GM23338 (cell line): ENCODE measurements around the gene GNG12. TPM values are rescaled to one million over a fixed set of nuclear protein-coding genes. Genes with fewer than 3 reads are reported as not detected.

Source experiments
- ATAC-seq: fragments of 200-7000 bp; cut with Tn5 transposase; 3 replicates; pipeline ENCODE4 v1.9.1; 2020
- DNase-seq: peaks from one replicate; pipeline ENCODE4 v3.0.0-alpha.2; 2015; ENCODE audit warnings: low spot score
- H2AFZ ChIP-seq: fragments of 200-600 bp; sonication (generic); 2 replicates; pipeline ENCODE4 v1.8.0; 2016; ENCODE audit warnings: antibody characterized with exemption, mild to moderate bottlenecking, moderate library complexity
- H3F3A ChIP-seq: fragments of 200-600 bp; sonication (generic); replicated peaks from 2 replicates; pipeline ENCODE4 v1.8.0; 2017; ENCODE audit warnings: antibody characterized with exemption, mixed run types, low read depth
- H3K27ac ChIP-seq: fragments of 200-600 bp; sonication (generic); 2 replicates; pipeline ENCODE4 v1.6.1; 2016; ENCODE audit warnings: low read depth
- H3K27me3 ChIP-seq: fragments of 200-600 bp; sonication (generic); 2 replicates; pipeline ENCODE4 v1.8.0; 2016; ENCODE audit warnings: mild to moderate bottlenecking, mixed run types, moderate library complexity; ENCODE audit not compliant: insufficient read depth
- H3K36me3 ChIP-seq: fragments of 200-600 bp; sonication (generic); 2 replicates; pipeline ENCODE4 v1.8.0; 2016; ENCODE audit warnings: mild to moderate bottlenecking; ENCODE audit not compliant: insufficient read depth
- H3K4me1 ChIP-seq: fragments of 200-600 bp; sonication (generic); 2 replicates; pipeline ENCODE4 v1.8.0; 2016; ENCODE audit warnings: mild to moderate bottlenecking, moderate library complexity; ENCODE audit not compliant: insufficient read depth
- H3K4me2 ChIP-seq: fragments of 200-600 bp; sonication (generic); 2 replicates; pipeline ENCODE4 v1.7.1; 2017; ENCODE audit warnings: mixed run types
- H3K4me3 ChIP-seq: fragments of 200-600 bp; sonication (generic); 2 replicates; pipeline ENCODE4 v1.6.1; 2016; ENCODE audit warnings: mixed run types
- H3K79me2 ChIP-seq: fragments of 200-600 bp; sonication (generic); replicated peaks from 2 replicates; pipeline ENCODE4 v1.8.0; 2017; ENCODE audit warnings: mild to moderate bottlenecking; ENCODE audit not compliant: insufficient read depth
- H3K9me2 ChIP-seq: fragments of 200-600 bp; sonication (generic); 2 replicates; pipeline ENCODE4 v1.8.0; 2017; ENCODE audit not compliant: insufficient read depth
- H4K20me1 ChIP-seq: fragments of 200-600 bp; sonication (generic); replicated peaks from 2 replicates; pipeline ENCODE4 v1.8.0; 2017; ENCODE audit warnings: mild to moderate bottlenecking; ENCODE audit not compliant: insufficient read depth
- H3K27ac Mint-ChIP-seq: 2 replicates; pipeline ENCODE4 v1.8.0; 2020; ENCODE audit warnings: inconsistent platforms, mild to moderate bottlenecking, moderate library complexity, mixed read lengths
- H3K27me3 Mint-ChIP-seq: 3 replicates; pipeline ENCODE4 v1.8.0; 2022; ENCODE audit warnings: low read depth, mild to moderate bottlenecking, moderate library complexity, mixed read lengths, inconsistent platforms; ENCODE audit not compliant: insufficient read depth, poor library complexity
- H3K36me3 Mint-ChIP-seq: 3 replicates; pipeline ENCODE4 v1.8.0; 2021; ENCODE audit warnings: low read depth, mild to moderate bottlenecking, inconsistent platforms, moderate library complexity, mixed read lengths
- H3K4me1 Mint-ChIP-seq: 3 replicates; pipeline ENCODE4 v1.8.0; 2020; ENCODE audit warnings: mild to moderate bottlenecking, inconsistent platforms, mixed read lengths
- H3K4me3 Mint-ChIP-seq: 3 replicates; pipeline ENCODE4 v1.8.0; 2021; ENCODE audit warnings: moderate library complexity, mild to moderate bottlenecking, inconsistent platforms, mixed read lengths
- H3K9me3 Mint-ChIP-seq: 3 replicates; pipeline ENCODE4 v1.8.0; 2020; ENCODE audit warnings: moderate library complexity, mild to moderate bottlenecking, inconsistent platforms, mixed read lengths
- CREB1 ChIP-seq: fragments of 250-450 bp; sonication (Bioruptor Pico); IDR thresholded peaks from 2 replicates; pipeline ENCODE4 v1.5.0; 2020; ENCODE audit warnings: low read depth, mild to moderate bottlenecking, moderate library complexity
- EZH2 ChIP-seq: fragments of 200-600 bp; sonication (generic); IDR thresholded peaks from one replicate; pipeline ENCODE4 v1.8.0; 2017; ENCODE audit warnings: antibody characterized with exemption, mild to moderate bottlenecking, low read depth; ENCODE audit not compliant: unreplicated experiment
- EZH2phosphoT487 ChIP-seq: fragments of 200-600 bp; sonication (generic); IDR thresholded peaks from one replicate; pipeline ENCODE4 v1.8.1; 2018; ENCODE audit warnings: antibody characterized with exemption; ENCODE audit not compliant: unreplicated experiment
- JUNB ChIP-seq: IDR thresholded peaks from one replicate; pipeline ENCODE4 v1.6.1; 2016; ENCODE audit warnings: antibody characterized with exemption; ENCODE audit not compliant: unreplicated experiment
- NANOG ChIP-seq: IDR thresholded peaks from 2 replicates; pipeline ENCODE4 v1.6.1; 2016; ENCODE audit warnings: antibody characterized with exemption, borderline replicate concordance
- POLR2AphosphoS5 ChIP-seq: IDR thresholded peaks from 2 replicates; pipeline ENCODE4 v1.6.1; 2016; ENCODE audit warnings: antibody characterized with exemption, low read depth
- REST ChIP-seq: IDR thresholded peaks from one replicate; pipeline ENCODE4 v1.6.1; 2018; ENCODE audit warnings: antibody characterized with exemption; ENCODE audit not compliant: unreplicated experiment
- STAT1 ChIP-seq: IDR thresholded peaks from one replicate; pipeline ENCODE4 v1.6.1; 2016; ENCODE audit warnings: antibody characterized with exemption; ENCODE audit not compliant: unreplicated experiment
- ZNF114 ChIP-seq: fragments of 250-450 bp; sonication (Bioruptor Pico); IDR thresholded peaks from 2 replicates; pipeline ENCODE4 v1.5.0; 2020; ENCODE audit warnings: mild to moderate bottlenecking, moderate library complexity
- ZNF331 ChIP-seq: fragments of 250-450 bp; sonication (Bioruptor Pico); IDR thresholded peaks from 2 replicates; pipeline ENCODE4 v1.5.0; 2020; ENCODE audit warnings: low read depth, mild to moderate bottlenecking, moderate library complexity
- ZNF462 ChIP-seq: fragments of 250-450 bp; sonication (Bioruptor Pico); IDR thresholded peaks from 2 replicates; pipeline ENCODE4 v1.5.0; 2020; ENCODE audit warnings: mild to moderate bottlenecking, moderate library complexity
- polyA plus RNA-seq: library from polyadenylated mRNA; unstranded; fragments of >200 nt; fragmentation: Nextera tagmentation; extraction: Ambion mirVana; gene quantifications from 2 replicates; pipeline ENCODE4 v1.2.1, GENCODE V29; 2016
- total RNA-seq: library from RNA; depleted of rRNA; stranded (reverse); fragments of >200 nt; shearing (Covaris generic); gene quantifications from 2 replicates; pipeline ENCODE4 v1.2.3, GENCODE V29; 2014
- TF ChIP-seq, protein P1 (sequence below), 2 experiments: fragments of 200-600 bp in 1 of 2; sonication (generic) in 1 of 2; conservative IDR thresholded peaks; 2 replicates each; pipeline versions ENCODE4 v1.5.1 to v1.6.1; 2016 to 2017; ENCODE audit warnings: antibody characterized with exemption in 2 of 2, low read depth in 2 of 2, mild to moderate bottlenecking in 2 of 2, moderate library complexity in 1 of 2
- TF ChIP-seq, protein P2 (sequence below): IDR thresholded peaks from 2 replicates; pipeline ENCODE4 v1.6.1; 2016; ENCODE audit warnings: antibody characterized with exemption

Gene GNG12
- total and polyA plus RNA-seq, 2 experiments from 2014 or later, result 13.4 to 33.0 TPM

DNA sequence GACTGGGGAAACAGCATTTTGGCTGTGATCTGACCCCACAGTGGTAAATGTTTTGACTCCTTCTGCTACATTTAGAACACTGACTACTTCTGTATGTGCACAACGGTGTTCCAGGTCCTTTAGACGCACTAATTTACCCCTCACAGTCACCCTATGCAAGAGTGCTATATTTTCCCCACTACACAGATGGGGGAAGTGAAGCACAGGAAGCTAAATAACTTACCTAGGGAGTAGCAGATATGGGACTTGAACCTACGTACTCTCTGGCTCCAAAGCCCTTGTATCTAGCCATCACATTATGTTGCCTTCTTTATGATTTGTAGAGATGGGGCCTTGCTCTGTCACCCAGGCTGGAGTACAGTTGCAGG is 99.0 kb downstream of the GNG12 start:
- Histone ChIP-seq H2AFZ (no peak overlapping the region), H3K4me2 (no peak overlapping the region), H3K4me1 (peaks cover 20% of the 10 kb centered on the region; the same call in 1 of the 2 replicates), H3F3A (no peaks in the 10 kb centered on the region), H3K27me3 (no peaks in the 10 kb centered on the region), H3K36me3 (no peaks in the 10 kb centered on the region), H3K9me2 (0 out of 2 replicates have a peak, but pooled peaks cover 3% of the 10 kb centered on the region), H3K4me3 (no peak overlapping the region), H3K27ac (no peak overlapping the region), H4K20me1 (no peaks in the 10 kb centered on the region), H3K79me2 (no peaks in the 10 kb centered on the region)
- ATAC-seq, result no peak
- no peaks in the 10 kb centered on the region for H3K36me3 Mint-ChIP-seq
- H3K9me3 Mint-ChIP-seq, result no peaks in the 10 kb centered on the region
- no peak overlapping the region for H3K4me3 Mint-ChIP-seq
- peaks cover 2% of the 10 kb centered on the region for H3K27me3 Mint-ChIP-seq
- no peak overlapping the region for H3K27ac Mint-ChIP-seq
- H3K4me1 Mint-ChIP-seq, result peaks cover 32% of the 10 kb centered on the region
- TF ChIP-seq ZNF462 (no peak), CREB1 (CRISPR knock-in tag) (no peak), JUNB (no peak), STAT1 (no peak), POLR2AphosphoS5 (no peak), EZH2phosphoT487 (no peak), REST (no peak), ZNF331 (CRISPR knock-in tag) (no peak), NANOG (no peak), EZH2 (no peak), ZNF114 (CRISPR knock-in tag) (no peak)
- TF ChIP-seq, protein P1, sequence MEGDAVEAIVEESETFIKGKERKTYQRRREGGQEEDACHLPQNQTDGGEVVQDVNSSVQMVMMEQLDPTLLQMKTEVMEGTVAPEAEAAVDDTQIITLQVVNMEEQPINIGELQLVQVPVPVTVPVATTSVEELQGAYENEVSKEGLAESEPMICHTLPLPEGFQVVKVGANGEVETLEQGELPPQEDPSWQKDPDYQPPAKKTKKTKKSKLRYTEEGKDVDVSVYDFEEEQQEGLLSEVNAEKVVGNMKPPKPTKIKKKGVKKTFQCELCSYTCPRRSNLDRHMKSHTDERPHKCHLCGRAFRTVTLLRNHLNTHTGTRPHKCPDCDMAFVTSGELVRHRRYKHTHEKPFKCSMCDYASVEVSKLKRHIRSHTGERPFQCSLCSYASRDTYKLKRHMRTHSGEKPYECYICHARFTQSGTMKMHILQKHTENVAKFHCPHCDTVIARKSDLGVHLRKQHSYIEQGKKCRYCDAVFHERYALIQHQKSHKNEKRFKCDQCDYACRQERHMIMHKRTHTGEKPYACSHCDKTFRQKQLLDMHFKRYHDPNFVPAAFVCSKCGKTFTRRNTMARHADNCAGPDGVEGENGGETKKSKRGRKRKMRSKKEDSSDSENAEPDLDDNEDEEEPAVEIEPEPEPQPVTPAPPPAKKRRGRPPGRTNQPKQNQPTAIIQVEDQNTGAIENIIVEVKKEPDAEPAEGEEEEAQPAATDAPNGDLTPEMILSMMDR (conservative IDR thresholded peaks at IDR 0.05; ENCODE audit: low read depth in 2 of 2), result no peak
- TF ChIP-seq, protein P2, sequence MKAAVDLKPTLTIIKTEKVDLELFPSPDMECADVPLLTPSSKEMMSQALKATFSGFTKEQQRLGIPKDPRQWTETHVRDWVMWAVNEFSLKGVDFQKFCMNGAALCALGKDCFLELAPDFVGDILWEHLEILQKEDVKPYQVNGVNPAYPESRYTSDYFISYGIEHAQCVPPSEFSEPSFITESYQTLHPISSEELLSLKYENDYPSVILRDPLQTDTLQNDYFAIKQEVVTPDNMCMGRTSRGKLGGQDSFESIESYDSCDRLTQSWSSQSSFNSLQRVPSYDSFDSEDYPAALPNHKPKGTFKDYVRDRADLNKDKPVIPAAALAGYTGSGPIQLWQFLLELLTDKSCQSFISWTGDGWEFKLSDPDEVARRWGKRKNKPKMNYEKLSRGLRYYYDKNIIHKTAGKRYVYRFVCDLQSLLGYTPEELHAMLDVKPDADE, result no peak
- DNase-seq, result no peak
